Glutamatergic neuron (in vitro differentiated cells): ENCODE measurements around the gene MRC2. TPM values are rescaled to one million over a fixed set of nuclear protein-coding genes. Genes with fewer than 3 reads are reported as not detected.
A peak's percentile ranks its signal among the peaks of the same experiment; 100 is the strongest.

Experiments used
- DNase-seq: peaks from one replicate; pipeline ENCODE4 v3.0.0; 2022
- H3K27ac Mint-ChIP-seq: one replicate; pipeline ENCODE4 v1.8.0; 2020; ENCODE audit warnings: mild to moderate bottlenecking, mixed read lengths, inconsistent platforms; ENCODE audit not compliant: unreplicated experiment
- H3K27me3 Mint-ChIP-seq: one replicate; pipeline ENCODE4 v1.8.0; 2020; ENCODE audit warnings: mild to moderate bottlenecking, moderate library complexity, mixed read lengths, inconsistent platforms; ENCODE audit not compliant: unreplicated experiment
- H3K36me3 Mint-ChIP-seq: one replicate; pipeline ENCODE4 v1.8.0; 2020; ENCODE audit warnings: mild to moderate bottlenecking, mixed read lengths, inconsistent platforms; ENCODE audit not compliant: unreplicated experiment
- H3K4me1 Mint-ChIP-seq: one replicate; pipeline ENCODE4 v1.8.0; 2020; ENCODE audit warnings: mild to moderate bottlenecking, low read depth, mixed read lengths, inconsistent platforms; ENCODE audit not compliant: unreplicated experiment
- H3K4me3 Mint-ChIP-seq: one replicate; pipeline ENCODE4 v1.8.0; 2020; ENCODE audit warnings: mild to moderate bottlenecking, mixed read lengths, inconsistent platforms; ENCODE audit not compliant: unreplicated experiment
- H3K9me3 Mint-ChIP-seq: one replicate; pipeline ENCODE4 v1.8.0; 2020; ENCODE audit warnings: mild to moderate bottlenecking, moderate library complexity, mixed read lengths, inconsistent platforms; ENCODE audit not compliant: unreplicated experiment
- CTCF ChIP-seq: fragments of 200-600 bp; sonication (generic); IDR thresholded peaks from one replicate; pipeline ENCODE4 v1.5.0; 2021; ENCODE audit not compliant: partially characterized antibody, unreplicated experiment
- total RNA-seq: library from RNA; stranded (reverse); fragmentation: NEBNext Ultra II Directional; extraction: Animal tissue kit (Norgen Biotek cat#: 25700); gene quantifications from one replicate; pipeline ENCODE4 v1.2.1, GENCODE V29; 2021; ENCODE audit not compliant: unreplicated experiment

The MRC2 gene
- total RNA-seq, 1 donor from 2014 or later = 24.0 TPM

GRCh38 chr17:62725791-62726249 is 98.3 kb downstream of the MRC2 start:
- DNase-seq = no peak
- H3K9me3 Mint-ChIP-seq = no peaks in the 10 kb centered on the region
- TF ChIP-seq CTCF = no peak
- no peak overlapping the region for H3K27ac Mint-ChIP-seq
- H3K27me3 Mint-ChIP-seq = peaks cover 2% of the 10 kb centered on the region
- peaks cover 34% of the 10 kb centered on the region for H3K4me1 Mint-ChIP-seq
- H3K4me3 Mint-ChIP-seq = no peak overlapping the region
- no peaks in the 10 kb centered on the region for H3K36me3 Mint-ChIP-seq

DNA sequence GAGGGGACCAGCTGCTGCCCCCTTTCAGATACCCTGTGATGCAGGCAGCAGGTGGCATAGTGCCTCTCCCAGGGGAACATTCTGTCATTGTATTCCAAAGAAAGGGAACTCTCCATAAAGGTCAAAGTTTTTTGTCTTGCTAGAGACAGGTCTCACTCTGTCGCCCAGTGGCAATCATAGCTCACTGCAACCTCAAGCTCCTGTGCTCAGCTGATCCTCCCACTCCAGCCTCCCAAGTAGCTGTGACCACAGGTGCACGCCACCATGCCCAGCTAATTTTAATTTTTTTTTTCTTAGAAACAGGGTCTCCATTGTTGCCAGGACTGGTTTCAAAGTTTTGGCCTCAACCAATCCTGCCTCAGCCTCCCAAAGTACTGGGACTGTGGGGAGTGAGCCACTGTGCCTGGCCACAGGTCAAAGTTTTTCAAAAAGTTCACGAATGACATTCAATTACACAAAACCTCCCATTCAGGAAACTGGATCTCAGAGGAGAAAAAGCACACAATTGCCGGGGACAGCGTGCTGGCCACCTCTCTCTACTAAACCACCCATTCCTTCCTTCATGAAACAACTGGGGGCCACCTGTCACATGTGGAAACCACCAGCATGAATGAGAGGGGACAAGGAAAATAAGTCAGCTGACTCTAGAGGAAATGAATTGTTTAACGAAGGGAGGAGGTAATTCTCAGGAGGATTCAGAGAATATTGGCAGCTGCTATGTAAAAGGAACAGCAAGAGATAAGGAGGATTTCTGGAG is 100.6 kb downstream of the MRC2 start:
- TF ChIP-seq CTCF = no peak
- Mint-ChIP-seq H3K27me3 (peaks cover 2% of the 10 kb centered on the region), H3K27ac (no peak overlapping the region), H3K4me1 (peaks cover 34% of the 10 kb centered on the region), H3K4me3 (no peak overlapping the region), H3K36me3 (no peaks in the 10 kb centered on the region), H3K9me3 (no peaks in the 10 kb centered on the region)
- peak; percentile 45 for DNase-seq

- no peaks in the 10 kb centered on the region for H3K9me3 Mint-ChIP-seq
- H3K4me3 Mint-ChIP-seq = no peak overlapping the region
- no peaks in the 10 kb centered on the region for H3K36me3 Mint-ChIP-seq
- DNase-seq = no peak
- H3K27ac Mint-ChIP-seq = no peak overlapping the region
- H3K4me1 Mint-ChIP-seq = peaks cover 17% of the 10 kb centered on the region
- H3K27me3 Mint-ChIP-seq = peaks cover 2% of the 10 kb centered on the region
- TF ChIP-seq CTCF = no peak
Measured at GRCh38 chr17:62732125-62732524, 104.7 kb downstream of the MRC2 start.

DNA sequence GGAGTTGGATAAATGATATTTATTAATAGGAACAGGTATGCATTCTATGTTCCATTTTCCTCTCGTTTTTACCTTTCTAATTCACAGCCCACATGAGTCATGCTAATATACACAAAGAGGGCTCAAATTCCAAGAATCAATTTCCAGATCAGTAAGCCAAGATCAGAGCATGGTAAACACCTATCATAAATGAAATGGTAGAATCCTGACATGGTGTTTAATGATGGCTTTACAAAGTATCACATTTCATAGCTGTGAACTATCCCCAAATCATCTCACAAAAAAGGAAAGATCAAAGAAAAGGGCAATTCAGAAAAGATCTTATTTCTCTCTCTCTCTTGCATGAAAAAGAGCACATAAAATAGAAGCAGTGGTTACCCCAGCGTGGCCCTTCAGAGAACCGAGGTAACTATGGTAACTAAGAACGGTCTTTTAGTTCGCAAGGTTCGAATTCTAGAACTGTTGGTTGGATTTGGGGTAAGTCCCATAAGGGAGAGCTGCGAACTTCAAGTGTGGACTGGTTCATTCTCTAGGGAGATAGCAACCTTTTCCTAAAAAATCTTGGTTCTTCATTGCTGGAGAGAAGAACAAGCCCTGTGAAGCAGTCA is 107.7 kb downstream of the MRC2 start:
- DNase-seq = no peak
- Mint-ChIP-seq H3K9me3 (no peaks in the 10 kb centered on the region), H3K4me3 (no peak overlapping the region), H3K4me1 (peaks cover 8% of the 10 kb centered on the region), H3K27ac (no peak overlapping the region), H3K27me3 (no peaks in the 10 kb centered on the region), H3K36me3 (no peaks in the 10 kb centered on the region)
- no peak for TF ChIP-seq CTCF

- Mint-ChIP-seq H3K27me3 (no peaks in the 10 kb centered on the region), H3K4me3 (no peak overlapping the region), H3K9me3 (no peaks in the 10 kb centered on the region), H3K36me3 (no peaks in the 10 kb centered on the region), H3K4me1 (peaks cover 8% of the 10 kb centered on the region), H3K27ac (no peak overlapping the region)
- DNase-seq = no peak
- no peak for TF ChIP-seq CTCF
Measured at GRCh38 chr17:62737513-62737912, 110.0 kb downstream of the MRC2 start.
